ENCODE data around the gene OR10H1. TPM values are rescaled to one million over a fixed set of nuclear protein-coding genes. Genes with fewer than 3 reads are reported as not detected.
"Not testable (repeated sequence)": the region's sequence is repeated elsewhere in the genome, so short reads cannot be mapped to it uniquely, and the experiment has no call there.

Gene OR10H1
- total RNA-seq, 1 experiment from 2014 or later = not detected

GRCh38 chr19:15774159-15774558 is 41.3 kb downstream of the OR10H1 start:
- not testable (repeated sequence) for DNase-seq (ENCODE audit: low read depth)

- DNase-seq (ENCODE audit: low read depth) = no peak
These were observed 45.9 kb downstream of the OR10H1 start for GRCh38 chr19:15769586-15769985.

- DNase-seq (ENCODE audit: low read depth) = no peak
These were observed 55.4 kb downstream of the OR10H1 start for GRCh38 chr19:15759962-15760565.

- no peak for DNase-seq (ENCODE audit: low read depth)
These were observed 57.1 kb downstream of the OR10H1 start for GRCh38 chr19:15758379-15758778.

Other genes starting within 250 kb of the OR10H1 start
- not detected in 2 replicates for gene CYP4F8, start 200.4 kb downstream of the OR10H1 start, total RNA-seq (2014; rRNA removed; shearing (Covaris generic))
- gene CYP4F3, start 174.8 kb downstream of the OR10H1 start, total RNA-seq (2014; rRNA removed; shearing (Covaris generic)) = not detected in 2 replicates
- 0.20 TPM in 1 of 2 replicates, not detected in the other for gene CYP4F12, start 142.6 kb downstream of the OR10H1 start, total RNA-seq (2014; rRNA removed; shearing (Covaris generic))
- gene OR10H2, start 87.6 kb downstream of the OR10H1 start, total RNA-seq (2014; rRNA removed; shearing (Covaris generic)) = not detected in 2 replicates
- gene OR10H3, start 77.7 kb downstream of the OR10H1 start, total RNA-seq (2014; rRNA removed; shearing (Covaris generic)) = not detected in 2 replicates
- not detected in 2 replicates for gene OR10H5, start 28.0 kb downstream of the OR10H1 start, total RNA-seq (2014; rRNA removed; shearing (Covaris generic))
- not detected in 2 replicates for gene CYP4F2, start 82.4 kb upstream of the OR10H1 start, total RNA-seq (2014; rRNA removed; shearing (Covaris generic))
- not detected in 2 replicates for gene CYP4F11, start 118.9 kb upstream of the OR10H1 start, total RNA-seq (2014; rRNA removed; shearing (Covaris generic))
- gene OR10H4, start 133.3 kb upstream of the OR10H1 start, total RNA-seq (2014; rRNA removed; shearing (Covaris generic)) = not detected in 2 replicates

Measured in RPMI7951 (cell line).